Nephron progenitor cell (in vitro differentiated cells): ENCODE results near the gene BRAF.

Experiments used
- DNase-seq: peaks from one replicate; pipeline ENCODE4 v3.0.0; 2021
- H3K27ac Mint-ChIP-seq: 2 replicates; pipeline ENCODE4 v1.8.0; 2021; ENCODE audit warnings: mild to moderate bottlenecking, moderate library complexity, mixed read lengths
- H3K27me3 Mint-ChIP-seq: 2 replicates; pipeline ENCODE4 v1.8.0; 2021; ENCODE audit warnings: mild to moderate bottlenecking, low read depth, mixed read lengths; ENCODE audit not compliant: poor library complexity
- H3K36me3 Mint-ChIP-seq: 2 replicates; pipeline ENCODE4 v1.8.0; 2021; ENCODE audit warnings: low read depth, mixed read lengths
- H3K4me1 Mint-ChIP-seq: 2 replicates; pipeline ENCODE4 v1.8.0; 2021; ENCODE audit warnings: mixed read lengths
- H3K4me3 Mint-ChIP-seq: 2 replicates; pipeline ENCODE4 v1.8.0; 2021; ENCODE audit warnings: mild to moderate bottlenecking, moderate library complexity, mixed read lengths
- H3K9me3 Mint-ChIP-seq: 2 replicates; pipeline ENCODE4 v1.8.0; 2021; ENCODE audit warnings: mild to moderate bottlenecking, moderate library complexity, mixed read lengths
- CTCF ChIP-seq: fragments of 200-600 bp; sonication (generic); IDR thresholded peaks from 2 replicates; pipeline ENCODE4 v1.5.0; 2021; ENCODE audit warnings: antibody characterized with exemption

Gene BRAF

DNA sequence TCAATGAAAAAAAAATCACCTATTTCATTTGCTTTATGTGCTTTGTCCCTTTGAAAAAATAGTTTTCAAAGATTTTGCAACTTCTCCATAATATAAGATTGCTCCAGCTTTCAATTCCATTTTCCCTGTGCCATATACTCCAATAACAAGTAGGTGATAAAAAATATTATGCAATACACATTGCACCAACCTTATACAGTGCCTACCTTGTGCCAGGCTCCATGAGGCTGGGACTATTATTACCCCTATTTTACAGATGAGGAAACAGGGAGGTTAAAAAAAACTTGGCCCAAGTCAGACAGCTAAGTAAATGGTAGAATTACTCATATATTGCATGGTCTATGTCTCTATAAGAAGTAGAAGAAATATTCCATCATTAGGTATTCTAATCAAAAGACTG is 57.8 kb downstream of the BRAF start:
- no peak for TF ChIP-seq CTCF
- H3K9me3 Mint-ChIP-seq, result peaks cover 18% of the 10 kb centered on the region
- no peaks in the 10 kb centered on the region for H3K27me3 Mint-ChIP-seq
- peaks cover 62% of the 10 kb centered on the region for H3K36me3 Mint-ChIP-seq
- no peak for DNase-seq
- no peak overlapping the region for H3K27ac Mint-ChIP-seq
- H3K4me1 Mint-ChIP-seq, result no peaks in the 10 kb centered on the region
- H3K4me3 Mint-ChIP-seq, result no peak overlapping the region

DNA sequence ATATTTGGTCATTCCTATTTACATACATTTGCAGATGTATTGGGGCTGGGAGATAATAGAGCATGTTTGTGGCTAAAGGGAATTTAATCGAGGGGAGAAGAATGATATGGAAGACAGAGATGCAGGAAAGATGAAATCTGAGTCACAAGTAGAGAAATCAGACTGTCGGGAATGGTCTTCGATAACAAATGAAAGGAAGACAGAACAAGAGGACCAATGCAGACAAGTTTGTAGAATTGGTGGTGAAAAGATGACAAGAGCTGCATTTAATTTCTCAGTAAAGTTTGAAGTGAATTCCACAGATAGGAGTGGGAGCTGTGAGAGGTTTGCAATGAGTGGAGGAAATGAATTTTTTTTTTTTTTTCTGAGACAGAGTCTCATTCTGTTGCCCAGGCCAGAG is 60.0 kb downstream of the BRAF start:
- Mint-ChIP-seq H3K36me3 (peaks cover 56% of the 10 kb centered on the region), H3K4me3 (no peak overlapping the region), H3K27ac (no peak overlapping the region), H3K9me3 (peaks cover 18% of the 10 kb centered on the region), H3K4me1 (no peaks in the 10 kb centered on the region), H3K27me3 (no peaks in the 10 kb centered on the region)
- no peak for TF ChIP-seq CTCF
- DNase-seq, result no peak

- no peak overlapping the region for H3K4me3 Mint-ChIP-seq
- H3K27ac Mint-ChIP-seq, result no peak overlapping the region
- H3K27me3 Mint-ChIP-seq, result no peaks in the 10 kb centered on the region
- no peaks in the 10 kb centered on the region for H3K4me1 Mint-ChIP-seq
- H3K36me3 Mint-ChIP-seq, result peaks cover 50% of the 10 kb centered on the region
- TF ChIP-seq CTCF, result no peak
- DNase-seq, result no peak
- H3K9me3 Mint-ChIP-seq, result peaks cover 18% of the 10 kb centered on the region
These were observed 60.9 kb downstream of the BRAF start for GRCh38 chr7:140863867-140864266.

DNA sequence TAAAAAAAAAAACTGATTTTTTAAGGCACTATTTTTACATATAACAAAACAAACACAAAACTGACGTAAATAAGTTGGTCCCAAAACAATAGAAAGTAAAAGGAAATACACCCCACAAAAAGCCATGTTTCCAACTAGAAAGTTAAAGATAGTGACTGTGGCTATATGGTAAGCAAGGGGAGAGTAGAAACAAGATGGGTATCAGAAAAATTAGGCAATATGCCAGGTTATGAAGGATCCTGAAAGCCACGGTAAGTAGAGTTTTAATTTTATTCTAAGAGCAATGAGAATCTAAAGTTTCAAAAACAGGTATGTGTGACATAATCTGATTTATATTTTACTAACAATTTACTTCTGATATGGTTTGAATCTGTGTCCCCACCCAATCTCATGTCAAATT is 61.5 kb downstream of the BRAF start:
- TF ChIP-seq CTCF, result no peak
- Mint-ChIP-seq H3K27ac (no peak overlapping the region), H3K9me3 (peaks cover 18% of the 10 kb centered on the region), H3K4me1 (no peaks in the 10 kb centered on the region), H3K4me3 (no peak overlapping the region), H3K36me3 (peaks cover 43% of the 10 kb centered on the region), H3K27me3 (no peaks in the 10 kb centered on the region)
- no peak for DNase-seq

- no peak overlapping the region for H3K27ac Mint-ChIP-seq
- no peaks in the 10 kb centered on the region for H3K4me1 Mint-ChIP-seq
- no peaks in the 10 kb centered on the region for H3K9me3 Mint-ChIP-seq
- no peak for TF ChIP-seq CTCF
- DNase-seq, result no peak
- peaks cover 10% of the 10 kb centered on the region for H3K36me3 Mint-ChIP-seq
- no peak overlapping the region for H3K4me3 Mint-ChIP-seq
- no peaks in the 10 kb centered on the region for H3K27me3 Mint-ChIP-seq
These were observed 67.7 kb downstream of the BRAF start for GRCh38 chr7:140857048-140857447.

- H3K4me3 Mint-ChIP-seq, result no peak overlapping the region
- no peaks in the 10 kb centered on the region for H3K4me1 Mint-ChIP-seq
- no peak for DNase-seq
- H3K27me3 Mint-ChIP-seq, result no peaks in the 10 kb centered on the region
- H3K27ac Mint-ChIP-seq, result no peak overlapping the region
- no peak for TF ChIP-seq CTCF
- H3K36me3 Mint-ChIP-seq, result peaks cover 56% of the 10 kb centered on the region
- peaks cover 5% of the 10 kb centered on the region for H3K9me3 Mint-ChIP-seq
These were observed 83.5 kb downstream of the BRAF start for GRCh38 chr7:140841166-140841715.
